Calu3 (cell line): ENCODE data around the gene SPRR2B. TPM values are rescaled to one million over a fixed set of nuclear protein-coding genes. Genes with fewer than 3 reads are reported as not detected.
"Not testable (repeated sequence)": the region's sequence is repeated elsewhere in the genome, so short reads cannot be mapped to it uniquely, and the experiment has no call there.

Experiments used
- Bru-seq: library from RNA; stranded (reverse); fragments of 400-500 nt; gene quantifications from one replicate; lab custom pipeline; 2021; lab: Mats Ljungman, UMichigan
- BruChase-seq, 2 experiments: library from RNA; stranded (reverse); fragments of 400-500 nt; gene quantifications; one replicate each; lab custom pipeline; 2021; lab: Mats Ljungman, UMichigan
- BruUV-seq: library from RNA; stranded (reverse); fragments of 400-500 nt; replicated peaks from 2 replicates; lab custom pipeline; 2021; lab: Mats Ljungman, UMichigan
- CTCF ChIA-PET: fragments of 300-600 bp; sonication (Branson Sonifier 250); formaldehyde crosslinking; loops from one replicate; lab custom pipeline; 2022; ENCODE audit warnings: antibody characterized with exemption; lab: Charles Lee
- DNase-seq: peaks from one replicate; pipeline ENCODE4 v3.0.0; 2022
- H3K27ac Mint-ChIP-seq: one replicate; pipeline ENCODE4 v1.8.0; 2022; ENCODE audit warnings: mixed read lengths; ENCODE audit not compliant: unreplicated experiment
- H3K27me3 Mint-ChIP-seq: one replicate; pipeline ENCODE4 v1.8.0; 2022; ENCODE audit warnings: mixed read lengths; ENCODE audit not compliant: unreplicated experiment
- H3K36me3 Mint-ChIP-seq: one replicate; pipeline ENCODE4 v1.8.0; 2022; ENCODE audit warnings: mild to moderate bottlenecking, moderate library complexity, mixed read lengths; ENCODE audit not compliant: insufficient read depth, unreplicated experiment
- H3K4me1 Mint-ChIP-seq: one replicate; pipeline ENCODE4 v1.8.0; 2022; ENCODE audit warnings: mild to moderate bottlenecking, low read depth, mixed read lengths; ENCODE audit not compliant: unreplicated experiment
- H3K4me3 Mint-ChIP-seq: one replicate; pipeline ENCODE4 v1.8.0; 2022; ENCODE audit warnings: mild to moderate bottlenecking, low read depth, moderate library complexity, mixed read lengths; ENCODE audit not compliant: unreplicated experiment
- H3K9me3 Mint-ChIP-seq: one replicate; pipeline ENCODE4 v1.8.0; 2022; ENCODE audit warnings: low read depth, mixed read lengths; ENCODE audit not compliant: unreplicated experiment
- intact Hi-C: fragments of 100-400 bp; cut with micrococcal nuclease; formaldehyde crosslinking; loops from one replicate; pipeline ENCODE4 v1.10.0; 2022; ENCODE audit not compliant: unreplicated experiment
- long read RNA-seq: library from polyadenylated mRNA; stranded (forward); transcript quantifications from one replicate; pipeline ENCODE4 v2.0.0, GENCODE V29; 2022
- total RNA-seq: library from RNA; stranded (reverse); gene quantifications from 2 replicates; pipeline ENCODE4 v1.2.3, GENCODE V29; 2022
- TF ChIP-seq, protein P1 (sequence below): fragments of 200-600 bp; IDR thresholded peaks from one replicate; pipeline ENCODE4 v1.8.0; 2022; ENCODE audit warnings: antibody characterized with exemption; ENCODE audit not compliant: unreplicated experiment

Gene SPRR2B
- total RNA-seq (not detected in 2 replicates), Bru-seq, nascent RNA (not detected), BruChase-seq, experiment 1, labeled RNA remaining after a 6-hour chase (not detected), BruChase-seq, experiment 2, labeled RNA remaining after a 2-hour chase (not detected)
- long read RNA-seq = 0 reads

DNA sequence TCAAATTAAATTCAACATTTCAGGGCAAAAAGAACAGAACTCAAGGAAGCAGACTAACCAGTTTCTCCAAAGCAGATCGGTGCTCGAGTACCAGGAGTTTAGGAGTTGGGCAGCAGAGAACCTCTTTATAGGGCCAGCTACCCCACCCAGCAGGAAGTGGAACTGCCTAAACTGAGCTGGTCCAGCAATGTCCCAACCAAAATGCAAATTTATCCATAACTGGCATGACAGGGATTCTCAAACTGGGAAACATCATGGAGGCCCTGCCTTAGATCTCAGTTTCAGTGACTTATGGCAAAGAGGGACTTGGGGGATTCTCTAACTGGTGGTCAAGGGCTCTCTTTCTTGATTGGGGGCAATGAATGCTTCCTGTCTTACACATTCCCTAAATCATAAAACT lies at the start of gene SPRR2B:
Gene SPRR2B (minus strand): TSS at position 101 of the 400 bp plus-strand sequence. CDS start 772 bp downstream, outside the sequence.
- H3K4me3 Mint-ChIP-seq = no peak within 1 kb of the TSS
- no peaks in the 10 kb centered on the region for H3K36me3 Mint-ChIP-seq
- CTCF ChIA-PET = no interaction called here
- TF ChIP-seq, protein P1, sequence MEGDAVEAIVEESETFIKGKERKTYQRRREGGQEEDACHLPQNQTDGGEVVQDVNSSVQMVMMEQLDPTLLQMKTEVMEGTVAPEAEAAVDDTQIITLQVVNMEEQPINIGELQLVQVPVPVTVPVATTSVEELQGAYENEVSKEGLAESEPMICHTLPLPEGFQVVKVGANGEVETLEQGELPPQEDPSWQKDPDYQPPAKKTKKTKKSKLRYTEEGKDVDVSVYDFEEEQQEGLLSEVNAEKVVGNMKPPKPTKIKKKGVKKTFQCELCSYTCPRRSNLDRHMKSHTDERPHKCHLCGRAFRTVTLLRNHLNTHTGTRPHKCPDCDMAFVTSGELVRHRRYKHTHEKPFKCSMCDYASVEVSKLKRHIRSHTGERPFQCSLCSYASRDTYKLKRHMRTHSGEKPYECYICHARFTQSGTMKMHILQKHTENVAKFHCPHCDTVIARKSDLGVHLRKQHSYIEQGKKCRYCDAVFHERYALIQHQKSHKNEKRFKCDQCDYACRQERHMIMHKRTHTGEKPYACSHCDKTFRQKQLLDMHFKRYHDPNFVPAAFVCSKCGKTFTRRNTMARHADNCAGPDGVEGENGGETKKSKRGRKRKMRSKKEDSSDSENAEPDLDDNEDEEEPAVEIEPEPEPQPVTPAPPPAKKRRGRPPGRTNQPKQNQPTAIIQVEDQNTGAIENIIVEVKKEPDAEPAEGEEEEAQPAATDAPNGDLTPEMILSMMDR = no peak
- no peak for DNase-seq
- intact Hi-C loops = no loop called here
- no peaks in the 10 kb centered on the region for H3K27me3 Mint-ChIP-seq
- BruUV-seq = no TSS peak
- no peaks in the 10 kb centered on the region for H3K9me3 Mint-ChIP-seq
- H3K27ac Mint-ChIP-seq = no peak within 1 kb of the TSS
- peaks cover 13% of the 10 kb centered on the region for H3K4me1 Mint-ChIP-seq

GRCh38 chr1:153120945-153121344 lies 49.5 kb upstream of the SPRR2B start:
- H3K27ac Mint-ChIP-seq = no peak overlapping the region
- CTCF ChIA-PET = no interaction called here
- no peak overlapping the region for H3K4me3 Mint-ChIP-seq
- intact Hi-C loops = no loop called here
- H3K9me3 Mint-ChIP-seq = peaks cover 13% of the 10 kb centered on the region
- H3K4me1 Mint-ChIP-seq = peaks cover 23% of the 10 kb centered on the region
- DNase-seq = no peak
- peaks cover 5% of the 10 kb centered on the region for H3K36me3 Mint-ChIP-seq
- H3K27me3 Mint-ChIP-seq = no peaks in the 10 kb centered on the region
- TF ChIP-seq, protein P1 = no peak
- BruUV-seq = no TSS peak

- Mint-ChIP-seq H3K27me3 (no peaks in the 10 kb centered on the region), H3K27ac (no peak overlapping the region), H3K4me3 (no peak overlapping the region), H3K4me1 (peaks cover 23% of the 10 kb centered on the region), H3K36me3 (peaks cover 5% of the 10 kb centered on the region), H3K9me3 (no peaks in the 10 kb centered on the region)
- CTCF ChIA-PET = interaction anchor here (0.6 kb wide), 1 partner anchor 610 kb away, joined by 4 read pairs; no protein-coding TSS in a partner anchor
- DNase-seq = no peak
- intact Hi-C loops = no loop called here
- BruUV-seq = no TSS peak
- TF ChIP-seq, protein P1 = no peak
Observed at GRCh38 chr1:153119491-153119971, 48.1 kb upstream of the SPRR2B start.

- BruUV-seq, H3K27me3 Mint-ChIP-seq, H3K4me1 Mint-ChIP-seq, CTCF ChIA-PET, H3K9me3 Mint-ChIP-seq, H3K36me3 Mint-ChIP-seq, H3K27ac Mint-ChIP-seq, DNase-seq, intact Hi-C loops, H3K4me3 Mint-ChIP-seq: not testable (repeated sequence)
Observed at GRCh38 chr1:153115264-153115663, 43.9 kb upstream of the SPRR2B start.

GRCh38 chr1:153113416-153113815 lies 42.0 kb upstream of the SPRR2B start, which contains the start of gene SPRR2F:
Gene SPRR2F (minus strand): TSS chr1:153113516. CDS start chr1:153112733, 783 bp downstream.
- H3K4me3 Mint-ChIP-seq = no peak within 1 kb of the TSS
- intact Hi-C loops = no loop called here
- TF ChIP-seq, protein P1 = no peak
- BruUV-seq = no TSS peak
- no peak within 1 kb of the TSS for H3K27ac Mint-ChIP-seq
- H3K4me1 Mint-ChIP-seq = no peaks in the 10 kb centered on the region
- peaks cover under 1% of the 10 kb centered on the region for H3K9me3 Mint-ChIP-seq
- no peak for DNase-seq
- no peaks in the 10 kb centered on the region for H3K36me3 Mint-ChIP-seq
- no peaks in the 10 kb centered on the region for H3K27me3 Mint-ChIP-seq
- CTCF ChIA-PET = no interaction called here

DNA sequence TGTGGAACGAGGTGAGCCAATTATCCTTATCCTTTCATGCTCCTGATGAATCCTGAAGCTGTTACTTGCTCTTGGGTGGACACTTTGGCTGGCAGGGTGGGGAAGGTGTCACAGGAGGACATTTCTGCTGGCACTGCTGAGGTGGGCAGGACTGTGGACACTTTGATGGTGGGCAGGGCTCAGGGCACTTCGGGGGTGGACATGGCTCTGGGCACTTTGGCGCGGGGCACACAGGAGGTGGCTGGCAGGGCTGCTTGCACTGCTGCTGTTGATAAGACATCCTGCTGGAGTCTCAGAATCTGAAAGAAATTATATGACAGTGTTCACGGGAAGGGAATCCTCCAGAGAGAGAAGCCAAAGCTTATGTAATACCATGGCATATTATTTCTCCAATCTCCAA lies 41.0 kb upstream of the SPRR2B start:
- BruUV-seq, H3K36me3 Mint-ChIP-seq, H3K27ac Mint-ChIP-seq, H3K27me3 Mint-ChIP-seq, CTCF ChIA-PET, H3K4me1 Mint-ChIP-seq, intact Hi-C loops, DNase-seq, H3K9me3 Mint-ChIP-seq, H3K4me3 Mint-ChIP-seq: not testable (repeated sequence)
